H9 (cell line): ENCODE measurements around the gene CBY1. TPM values are rescaled to one million over a fixed set of nuclear protein-coding genes. Genes with fewer than 3 reads are reported as not detected.

ENCODE experiments used
- DNase-seq: peaks from one replicate; pipeline ENCODE4 v3.0.0-alpha.2; 2017
- H2AFZ ChIP-seq: one replicate; pipeline ENCODE4 v1.6.1; 2013; ENCODE audit warnings: mild to moderate bottlenecking, low read length, control low read depth, moderate library complexity
- H2AK5ac ChIP-seq: 2 replicates; pipeline ENCODE4 v1.6.1; 2013; ENCODE audit warnings: low read length, control low read depth, mixed read lengths; ENCODE audit not compliant: insufficient read length
- H2BK120ac ChIP-seq: one replicate; pipeline ENCODE4 v1.6.1; 2013; ENCODE audit warnings: low read depth, mild to moderate bottlenecking, low read length, control low read depth, inconsistent platforms; ENCODE audit not compliant: poor library complexity, severe bottlenecking
- H2BK12ac ChIP-seq: 2 replicates; pipeline ENCODE4 v1.6.1; 2013; ENCODE audit warnings: low read length, control low read depth, mixed read lengths, low read depth; ENCODE audit not compliant: insufficient read length
- H2BK15ac ChIP-seq: 2 replicates; pipeline ENCODE4 v1.6.1; 2013; ENCODE audit warnings: low read depth, low read length, control low read depth
- H2BK20ac ChIP-seq: one replicate; pipeline ENCODE4 v1.6.1; 2013; ENCODE audit warnings: low read depth, mild to moderate bottlenecking, low read length, control low read depth, inconsistent platforms; ENCODE audit not compliant: poor library complexity, severe bottlenecking
- H2BK5ac ChIP-seq: 2 replicates; pipeline ENCODE4 v1.6.1; 2013; ENCODE audit warnings: low read length, control low read depth, mixed read lengths; ENCODE audit not compliant: insufficient read length
- H3K14ac ChIP-seq: 2 replicates; pipeline ENCODE4 v1.6.1; 2013; ENCODE audit warnings: low read length, control low read depth; ENCODE audit not compliant: insufficient read depth
- H3K18ac ChIP-seq: 2 replicates; pipeline ENCODE4 v1.6.1; 2013; ENCODE audit warnings: low read depth, mild to moderate bottlenecking, mixed read lengths, low read length, control low read depth; ENCODE audit not compliant: insufficient read length
- H3K23ac ChIP-seq: 2 replicates; pipeline ENCODE4 v1.6.1; 2013; ENCODE audit warnings: low read length, control low read depth, mixed read lengths, low read depth; ENCODE audit not compliant: insufficient read length
- H3K23me2 ChIP-seq: 2 replicates; pipeline ENCODE4 v1.6.1; 2013; ENCODE audit warnings: low read depth, mild to moderate bottlenecking, mixed read lengths, low read length, control low read depth; ENCODE audit not compliant: insufficient read length, poor library complexity, severe bottlenecking
- H3K27ac ChIP-seq: 2 replicates; pipeline ENCODE4 v1.5.1; 2013; ENCODE audit warnings: low read length, control low read depth, mixed read lengths, low read depth; ENCODE audit not compliant: insufficient read length
- H3K27me3 ChIP-seq: 2 replicates; pipeline ENCODE4 v1.6.1; 2013; ENCODE audit warnings: low read length, control low read depth, inconsistent platforms; ENCODE audit not compliant: insufficient read depth
- H3K4ac ChIP-seq: 2 replicates; pipeline ENCODE4 v1.6.1; 2013; ENCODE audit warnings: low read depth, mild to moderate bottlenecking, control low read depth, inconsistent platforms, low read length, moderate library complexity
- H3K4me1 ChIP-seq: 2 replicates; pipeline ENCODE4 v1.6.1; 2013; ENCODE audit warnings: low read length, control low read depth, inconsistent platforms; ENCODE audit not compliant: insufficient read depth
- H3K4me2 ChIP-seq: 2 replicates; pipeline ENCODE4 v1.6.1; 2013; ENCODE audit warnings: low read length, control low read depth, mixed read lengths; ENCODE audit not compliant: insufficient read length, insufficient read depth
- H3K56ac ChIP-seq: 2 replicates; pipeline ENCODE4 v1.6.1; 2013; ENCODE audit warnings: low read depth, mild to moderate bottlenecking, mixed read lengths, low read length, control low read depth; ENCODE audit not compliant: insufficient read length
- H3K79me1 ChIP-seq: 2 replicates; pipeline ENCODE4 v1.6.1; 2013; ENCODE audit warnings: low read depth, mild to moderate bottlenecking, moderate library complexity, low read length, control low read depth, inconsistent platforms; ENCODE audit not compliant: insufficient read depth, poor library complexity, severe bottlenecking
- H3K79me2 ChIP-seq: 2 replicates; pipeline ENCODE4 v1.6.1; 2013; ENCODE audit warnings: low read length, control low read depth, inconsistent platforms; ENCODE audit not compliant: insufficient read depth
- H3K9ac ChIP-seq: 2 replicates; pipeline ENCODE4 v1.6.1; 2013; ENCODE audit warnings: low read length, control low read depth, mixed read lengths; ENCODE audit not compliant: insufficient read length; ENCODE audit errors: extremely low read depth
- H3K9me3 ChIP-seq: one replicate; pipeline ENCODE4 v1.6.1; 2013; ENCODE audit warnings: low read depth, low read length, inconsistent platforms; ENCODE audit not compliant: control insufficient read depth
- H3T11ph ChIP-seq: one replicate; pipeline ENCODE4 v1.6.1; 2013; ENCODE audit warnings: mild to moderate bottlenecking, low read length, control low read depth, inconsistent platforms
- H4K20me1 ChIP-seq: one replicate; pipeline ENCODE4 v1.6.1; 2013; ENCODE audit not compliant: control insufficient read depth, insufficient read length, insufficient read depth
- H4K5ac ChIP-seq: 2 replicates; pipeline ENCODE4 v1.6.1; 2013; ENCODE audit warnings: low read depth, mild to moderate bottlenecking, mixed read lengths, low read length, control low read depth; ENCODE audit not compliant: insufficient read length
- H4K8ac ChIP-seq: replicated peaks from 2 replicates; pipeline ENCODE4 v1.6.1; 2013; ENCODE audit warnings: low read length, control low read depth, mixed read lengths, low read depth; ENCODE audit not compliant: insufficient read length
- H4K91ac ChIP-seq: 2 replicates; pipeline ENCODE4 v1.6.1; 2013; ENCODE audit warnings: low read depth, mild to moderate bottlenecking, moderate library complexity, mixed read lengths, low read length, control low read depth; ENCODE audit not compliant: insufficient read length
- H3K27ac Mint-ChIP-seq, 3 experiments: 2 replicates in 2 of 3; 3 replicates in 1 of 3; pipeline ENCODE4 v1.8.0; 2020 to 2021; ENCODE audit warnings: mixed read lengths in 3 of 3, mild to moderate bottlenecking in 1 of 3, moderate library complexity in 1 of 3
- H3K27me3 Mint-ChIP-seq: 2 replicates; pipeline ENCODE4 v1.8.0; 2021; ENCODE audit warnings: low read depth, mild to moderate bottlenecking, moderate library complexity, mixed read lengths
- H3K36me3 Mint-ChIP-seq, 3 experiments: 2 replicates in 2 of 3; 3 replicates in 1 of 3; pipeline ENCODE4 v1.8.0; 2020 to 2021; ENCODE audit warnings: low read depth in 3 of 3, mixed read lengths in 3 of 3; ENCODE audit not compliant: insufficient read depth in 1 of 3
- H3K4me1 Mint-ChIP-seq, 2 experiments: 2 replicates each; pipeline ENCODE4 v1.8.0; 2020; ENCODE audit warnings: mixed read lengths in 2 of 2
- H3K4me3 Mint-ChIP-seq, 2 experiments: 2 replicates in 1 of 2; 3 replicates in 1 of 2; pipeline ENCODE4 v1.8.0; 2020 to 2021; ENCODE audit warnings: mild to moderate bottlenecking in 2 of 2, mixed read lengths in 2 of 2, moderate library complexity in 1 of 2
- H3K9me3 Mint-ChIP-seq, 2 experiments: 2 replicates in 1 of 2; 3 replicates in 1 of 2; pipeline ENCODE4 v1.8.0; 2020; ENCODE audit warnings: mild to moderate bottlenecking in 2 of 2, mixed read lengths in 2 of 2, moderate library complexity in 1 of 2
- CTCF ChIP-seq: fragments of 200-600 bp; sonication (generic); conservative IDR thresholded peaks from 3 replicates; pipeline ENCODE4 v1.8.0; 2021; ENCODE audit warnings: antibody characterized with exemption, mild to moderate bottlenecking
- WGBS: extraction: QIAGEN DNeasy Blood & Tissue Kit; methylation state at CpG from one replicate; pipeline ENCODE4 v1.1.7; 2013; ENCODE audit warnings: missing lambda C conversion rate, low lambda C conversion rate, mixed read lengths; ENCODE audit not compliant: insufficient read length; ENCODE audit errors: extremely low coverage; 5-methylcytosine and 5-hydroxymethylcytosine counted together
- total RNA-seq: library from RNA; stranded (reverse); gene quantifications from 2 replicates; pipeline ENCODE4 v1.2.1, GENCODE V29; 2021

CBY1 gene
- total RNA-seq, 1 experiment from 2014 or later, result 26.6 TPM

- Histone ChIP-seq H2BK120ac (no peak overlapping the region), H4K8ac (no peak overlapping the region), H3K56ac (no peak overlapping the region), H3K27me3 (no peaks in the 10 kb centered on the region), H3K23me2 (no peaks in the 10 kb centered on the region), H3K79me1 (peaks cover 4% of the 10 kb centered on the region), H3K4me1 (peaks cover 10% of the 10 kb centered on the region; the same call in 1 of the 2 replicates), H2BK15ac (no peak overlapping the region), H3K23ac (no peak overlapping the region), H3K4me2 (no peak overlapping the region), H3T11ph (no peak overlapping the region), H4K91ac (no peak overlapping the region), H3K14ac (no peak overlapping the region), H2AK5ac (no peak overlapping the region), H3K9ac (no peak overlapping the region), H3K9me3 (no peaks in the 10 kb centered on the region), H2AFZ (no peak overlapping the region), H4K5ac (no peak overlapping the region), H3K27ac (no peak overlapping the region), H2BK5ac (no peak overlapping the region), H4K20me1 (no peaks in the 10 kb centered on the region), H3K79me2 (peaks cover 12% of the 10 kb centered on the region; the same call in 1 of the 2 replicates), H2BK20ac (no peak overlapping the region), H3K4ac (no peak overlapping the region), H3K18ac (no peak overlapping the region), H2BK12ac (no peak overlapping the region)
- WGBS, result no CpG with 5 or more reads among the region's 9 CpGs
- Mint-ChIP-seq H3K36me3 (peaks cover 18 to 63% (median 45%) of the 10 kb centered on the region in 3 experiments), H3K27ac (peak overlapping the region; percentile 24 to 96 (median 89); a peak in 5 of 7 replicates), H3K9me3 (no peaks in the 10 kb centered on the region), H3K4me1 (peaks cover 24 to 42% of the 10 kb centered on the region in 2 experiments), H3K4me3 (no peak overlapping the region), H3K27me3 (no peaks in the 10 kb centered on the region)
- DNase-seq, result no peak
- no peak for TF ChIP-seq CTCF
Measured at GRCh38 chr22:38716826-38717225, 60.4 kb downstream of the CBY1 start.
